Measurements from ENCODE around the gene OLFML1.

The OLFML1 gene

GRCh38 chr11:7484131-7484530 lies 1.2 kb upstream of the OLFML1 start:
- no peak for DNase-seq

GRCh38 chr11:7484645-7485044 lies 661 bp upstream of the OLFML1 start:
- DNase-seq, result no peak

DNA sequence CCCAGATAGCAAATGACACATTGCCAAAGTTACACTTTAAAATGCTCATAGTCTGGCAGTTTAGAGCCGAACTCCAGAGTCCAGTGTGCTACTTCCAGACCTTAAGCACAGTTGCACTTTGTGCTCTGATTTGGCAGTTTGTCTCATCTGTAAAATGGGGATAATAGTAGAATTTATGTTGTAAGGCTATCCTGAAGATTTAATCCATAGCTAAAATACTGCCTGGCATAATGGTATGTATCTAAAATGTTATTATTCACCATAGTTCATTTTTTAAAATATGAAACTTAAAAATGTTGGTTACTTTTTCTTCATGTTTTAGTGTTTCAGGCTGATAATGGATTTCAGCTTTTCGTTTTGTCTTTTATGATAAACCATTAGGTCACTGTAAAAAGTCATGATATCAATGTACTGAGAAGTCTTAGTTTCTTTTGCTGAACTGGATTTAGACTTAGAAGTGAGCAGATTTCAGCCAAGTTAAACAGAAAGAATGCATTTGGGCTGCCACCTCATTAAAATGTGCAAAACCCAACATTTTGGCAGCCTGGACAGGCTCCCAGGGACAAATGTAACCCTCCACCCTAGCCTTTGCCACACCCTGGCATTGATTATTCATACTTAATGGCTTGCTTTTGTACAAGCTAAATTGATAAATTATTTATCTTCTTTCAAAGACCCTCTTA lies 933 bp downstream of the OLFML1 start:
- no peak for DNase-seq

- DNase-seq, result no peak
These were observed 1.5 kb downstream of the OLFML1 start for GRCh38 chr11:7486781-7487140.

- no peak for DNase-seq
These were observed 2.1 kb downstream of the OLFML1 start for GRCh38 chr11:7487360-7487759.

GRCh38 chr11:7488681-7489080 lies 3.4 kb downstream of the OLFML1 start:
- DNase-seq, result no peak

GRCh38 chr11:7489376-7489775 lies 4.1 kb downstream of the OLFML1 start:
- no peak for DNase-seq

DNA sequence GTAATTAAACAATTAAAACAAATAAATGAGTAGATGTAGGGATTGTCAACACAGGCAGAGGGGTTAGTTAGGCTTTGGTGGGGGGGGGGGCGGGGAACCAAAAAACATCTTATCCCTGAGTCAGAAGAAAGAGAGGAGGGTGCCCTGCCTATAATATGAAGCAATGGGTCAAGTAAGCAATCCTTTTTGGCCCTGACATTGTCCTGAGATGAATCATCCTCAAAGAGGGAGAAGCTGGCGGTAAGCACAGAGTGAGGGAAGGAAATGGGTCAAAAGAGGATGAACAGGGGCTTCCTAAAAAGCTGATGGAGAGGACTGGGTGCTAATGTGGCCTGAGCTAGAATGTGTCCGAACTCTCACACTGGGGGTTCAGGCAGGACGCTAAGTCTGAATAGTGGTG lies 4.7 kb downstream of the OLFML1 start:
- DNase-seq, result no peak

DNA sequence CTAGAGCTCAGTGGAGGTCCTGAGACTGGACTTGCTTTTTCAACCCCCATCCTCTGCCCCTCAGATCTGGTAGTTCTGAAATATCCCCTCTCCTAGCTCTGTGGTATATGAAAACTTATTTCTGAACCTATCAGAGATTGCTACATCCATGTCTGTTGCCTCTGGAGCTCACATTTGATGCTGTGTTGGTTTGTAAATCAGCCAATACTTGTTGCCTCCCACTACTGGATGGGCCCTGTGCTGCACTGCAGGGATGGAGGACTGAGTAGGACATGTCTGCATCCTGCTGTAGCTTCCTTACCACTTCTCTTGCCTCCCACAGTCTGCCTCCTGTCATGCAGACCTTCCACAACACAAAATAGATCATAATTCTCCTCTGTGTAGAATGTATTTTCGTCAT lies 5.2 kb downstream of the OLFML1 start:
- no peak for DNase-seq

DNA sequence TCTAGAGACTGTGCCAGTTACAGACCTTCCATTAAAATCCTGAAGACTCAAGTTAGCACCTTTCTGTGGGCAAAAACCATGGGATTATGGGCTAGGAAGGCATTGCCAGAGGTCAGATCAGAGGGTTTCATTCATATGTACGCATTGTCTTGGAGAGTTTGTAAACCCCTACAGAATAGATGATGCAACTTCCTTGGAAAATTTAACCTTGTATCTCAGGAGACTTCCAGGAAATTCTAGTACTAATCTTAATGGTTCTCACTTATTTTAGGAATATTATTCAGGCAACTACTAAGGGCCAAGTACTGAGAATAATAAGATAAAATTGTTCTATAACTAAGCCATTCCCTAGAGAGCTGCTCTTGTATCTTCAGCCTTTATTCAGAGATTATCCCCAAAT lies 6.9 kb downstream of the OLFML1 start:
- DNase-seq, result no peak

- no peak for DNase-seq
These were observed 8.4 kb downstream of the OLFML1 start for GRCh38 chr11:7493670-7494069.

GRCh38 chr11:7494086-7494745 lies 8.9 kb downstream of the OLFML1 start:
- DNase-seq, result no peak

- no peak for DNase-seq
These were observed 10.7 kb downstream of the OLFML1 start for GRCh38 chr11:7495882-7496551.

DNA sequence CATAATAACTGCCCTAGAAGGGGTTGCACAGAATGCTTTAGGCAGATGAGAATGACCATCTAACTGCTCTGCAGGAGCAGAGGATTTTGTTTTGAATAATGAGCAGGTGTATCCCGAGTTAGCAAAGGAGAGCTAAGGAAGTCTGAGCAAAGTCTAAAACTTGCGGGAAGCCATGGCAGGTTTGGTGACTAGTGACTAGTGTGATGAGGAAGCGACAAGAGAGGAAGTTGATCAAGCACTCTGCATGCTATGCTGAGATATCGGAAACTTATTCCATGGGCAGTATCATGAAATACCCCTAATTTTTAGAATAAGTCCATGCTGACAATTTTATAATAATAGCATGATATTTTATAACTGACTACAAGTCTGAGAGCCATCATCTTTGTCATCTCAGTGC lies 12.9 kb downstream of the OLFML1 start:
- DNase-seq, result no peak

DNA sequence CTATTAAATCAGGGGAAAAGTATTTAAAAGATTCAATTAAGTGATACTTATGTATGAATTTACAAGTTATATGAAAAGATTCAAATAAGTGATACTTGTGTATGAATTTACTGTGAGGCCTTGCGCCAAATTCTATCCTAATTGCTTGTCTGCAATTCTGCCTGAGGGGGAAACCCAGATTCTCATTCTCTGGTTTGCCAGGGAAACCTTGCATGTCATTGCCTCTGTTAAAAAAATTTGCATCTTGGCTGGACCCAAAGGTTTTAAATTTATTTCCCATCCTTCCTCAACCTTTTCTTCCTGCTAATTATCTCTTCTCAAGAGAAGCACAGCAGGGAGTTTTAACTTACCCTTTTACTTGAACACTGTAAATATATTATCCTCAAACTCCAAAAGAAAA lies 13.8 kb downstream of the OLFML1 start:
- DNase-seq, result no peak

GRCh38 chr11:7500251-7500650 lies 14.9 kb downstream of the OLFML1 start:
- DNase-seq, result no peak

DNA sequence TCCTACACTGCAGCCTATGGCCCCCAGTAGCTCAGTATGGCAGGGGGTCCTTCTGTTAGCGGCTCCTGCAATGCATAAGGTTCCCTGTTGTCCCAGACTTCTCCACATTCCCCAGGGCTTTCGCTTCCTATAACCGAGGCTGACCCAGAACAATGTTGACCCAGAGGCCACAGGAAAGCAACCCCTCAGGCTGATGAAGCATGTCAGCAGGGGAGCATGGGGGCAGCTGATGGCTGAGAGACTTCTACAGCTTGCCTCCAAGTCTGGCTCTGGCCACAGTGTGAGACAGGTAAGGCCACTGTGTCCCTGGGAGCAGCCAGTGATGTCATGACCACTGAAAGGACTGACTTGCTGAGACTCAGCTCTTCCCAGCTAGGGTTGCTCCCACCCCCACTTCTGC lies 15.9 kb downstream of the OLFML1 start:
- DNase-seq, result no peak

- DNase-seq, result no peak
These were observed 16.6 kb downstream of the OLFML1 start for GRCh38 chr11:7501894-7502293.

GRCh38 chr11:7506243-7506642 lies 20.9 kb downstream of the OLFML1 start:
- DNase-seq, result no peak

DNA sequence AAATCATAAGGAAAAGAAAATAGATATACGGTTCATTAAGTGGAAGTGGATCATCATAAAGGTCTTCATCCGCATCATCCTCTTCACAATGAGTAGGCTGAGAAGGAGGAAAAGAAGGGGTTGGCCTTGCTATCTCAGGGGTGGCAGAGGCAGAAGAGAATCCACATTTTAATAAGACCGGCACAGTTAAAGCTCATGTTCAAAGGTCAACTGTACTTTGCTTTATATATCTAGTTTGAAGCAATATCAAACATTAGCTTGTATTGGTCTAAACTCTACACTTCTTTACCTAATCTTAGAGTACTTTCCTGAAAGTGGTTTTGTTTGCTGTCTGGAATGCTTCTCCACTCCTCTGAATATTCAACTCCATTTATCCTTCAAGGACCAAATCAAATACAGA lies 22.8 kb downstream of the OLFML1 start:
- no peak for DNase-seq

DNA sequence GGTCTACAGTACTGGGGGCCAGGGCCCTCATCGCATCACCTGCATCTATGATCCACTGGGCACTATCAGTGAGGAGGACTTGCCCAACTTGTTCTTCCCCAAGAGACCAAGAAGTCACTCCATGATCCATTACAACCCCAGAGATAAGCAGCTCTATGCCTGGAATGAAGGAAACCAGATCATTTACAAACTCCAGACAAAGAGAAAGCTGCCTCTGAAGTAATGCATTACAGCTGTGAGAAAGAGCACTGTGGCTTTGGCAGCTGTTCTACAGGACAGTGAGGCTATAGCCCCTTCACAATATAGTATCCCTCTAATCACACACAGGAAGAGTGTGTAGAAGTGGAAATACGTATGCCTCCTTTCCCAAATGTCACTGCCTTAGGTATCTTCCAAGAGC lies 24.7 kb downstream of the OLFML1 start:
- no peak for DNase-seq

DNA sequence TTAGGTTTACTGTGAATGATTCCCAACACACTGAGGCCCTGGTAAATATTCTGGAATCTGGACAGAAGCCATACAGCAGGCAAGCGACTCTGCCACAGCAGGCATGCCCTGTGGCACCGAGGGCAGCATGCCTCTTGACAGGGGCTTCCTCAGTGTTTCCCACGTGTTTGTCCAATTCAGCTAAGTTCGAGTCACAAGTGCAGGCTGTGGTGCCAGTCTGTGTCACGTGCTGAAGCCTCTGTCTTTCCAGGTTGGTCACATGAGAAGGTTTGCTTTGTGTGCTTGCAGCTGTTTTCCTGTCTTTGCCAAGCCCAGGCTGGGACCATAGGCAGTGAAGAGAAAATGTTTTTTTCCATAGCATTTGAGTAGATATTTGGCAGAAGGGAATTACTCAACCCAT lies 26.1 kb downstream of the OLFML1 start:
- DNase-seq, result no peak

GRCh38 chr11:7512525-7513233 lies 27.4 kb downstream of the OLFML1 start:
- no peak for DNase-seq
